Measurements from ENCODE around the gene HIP1. TPM values are rescaled to one million over a fixed set of nuclear protein-coding genes. Genes with fewer than 3 reads are reported as not detected.
A peak's percentile ranks its signal among the peaks of the same experiment; 100 is the strongest.

HIP1 gene
- total and polyA plus RNA-seq, 2 of the 4 experiments (the other 2 are of a cell fraction) = 6.8 to 10.0 TPM

GRCh38 chr7:75756206-75756990 is 17.7 kb upstream of the HIP1 start:
- whole genome bisulfite sequencing, 2 experiments (ENCODE audit: extremely low coverage in 2 of 2, insufficient read length in 1 of 2) = 0% methylated on average over 1 of the region's 10 CpGs; no CpG with 5 or more reads in 1 of the 2 experiments
- no peak overlapping the region for H4K91ac ChIP-seq (ENCODE audit: insufficient read depth, low read depth, low read length)
- H3K27me3 ChIP-seq (ENCODE audit: control insufficient read depth, insufficient read depth, low read length) = no peaks in the 10 kb centered on the region
- no peak overlapping the region for H2BK20ac ChIP-seq (ENCODE audit: low read depth, low read length)
- no peak overlapping the region for H3K27ac ChIP-seq (ENCODE audit: insufficient read depth, low read length)
- H3K4me2 ChIP-seq (ENCODE audit: low read depth, low read length) = no peak overlapping the region
- no TSS peak for BruUV-seq (replicated peaks)
- H3K14ac ChIP-seq (replicated peaks; ENCODE audit: low read depth, low read length) = no peak overlapping the region
- no peak overlapping the region for H2AFZ ChIP-seq (replicated peaks; ENCODE audit: low read length, poor library complexity)
- ATAC-seq (ENCODE audit: low read depth) = no peak
- no peaks in the 10 kb centered on the region for H3K9me3 ChIP-seq (ENCODE audit: control insufficient read depth, insufficient read depth, low read length)
- in situ Hi-C loops (cut with MboI; ENCODE audit: low sequenced_read_pairs) = loop anchor here (10.0 kb wide), 1 partner anchor 222 kb away; no protein-coding TSS in a partner anchor
- peaks cover 3% of the 10 kb centered on the region for H3K4me1 ChIP-seq (ENCODE audit: control insufficient read depth, insufficient read depth, low read length)
- no peak overlapping the region for H3K4me3 ChIP-seq (ENCODE audit: insufficient read depth, low read depth, low read length)
- TF ChIP-seq SMC3 (IDR thresholded peaks at IDR 0.05; ENCODE audit: low read depth, low read length) (no peak), RFX5 (IDR thresholded peaks at IDR 0.05; ENCODE audit: low read depth, low read length) (no peak), CHD1 (IDR thresholded peaks at IDR 0.05; ENCODE audit: low read depth, low read length) (no peak), MAZ (IDR thresholded peaks at IDR 0.05; ENCODE audit: borderline replicate concordance, low read depth, low read length) (no peak), CEBPB (IDR thresholded peaks at IDR 0.05; ENCODE audit: low read depth, low read length) (no peak), MAFK (IDR thresholded peaks at IDR 0.05; ENCODE audit: low read depth, low read length) (no peak)
- dilution Hi-C loops (cut with HindIII; ENCODE audit: low sequenced_read_pairs, unreplicated experiment) = no loop called here
- H3K9me1 ChIP-seq (ENCODE audit: insufficient read depth, low read length) = no peaks in the 10 kb centered on the region
- H2BK5ac ChIP-seq (ENCODE audit: low read depth, low read length, poor library complexity, severe bottlenecking) = no peak overlapping the region
- intact Hi-C loops (cut with micrococcal nuclease) = no loop called here
- no peaks in the 10 kb centered on the region for H3K79me1 ChIP-seq (ENCODE audit: low read depth in 1 of 2, low read length in 2 of 2)
- H3K56ac ChIP-seq (ENCODE audit: extremely low read depth, insufficient read depth, low read length) = no peak overlapping the region
- H2BK120ac ChIP-seq (ENCODE audit: low read depth, low read length) = no peak overlapping the region
- DNase-seq = no peak
- no peak overlapping the region for H3K9ac ChIP-seq (ENCODE audit: low read depth, low read length)
- no peak overlapping the region for H3K18ac ChIP-seq (ENCODE audit: low read depth, low read length)
- H4K20me1 ChIP-seq (ENCODE audit: insufficient read depth, low read length) = no peaks in the 10 kb centered on the region
- H4K5ac ChIP-seq (ENCODE audit: low read depth, low read length) = no peak overlapping the region
- H3K23ac ChIP-seq (ENCODE audit: low read depth, low read length) = no peak overlapping the region
- ChIA-PET CTCF (interaction anchor here (1.1 kb wide), 1 partner anchor 132 kb away, joined by 4 read pairs; no protein-coding TSS in a partner anchor), POLR2A (ENCODE audit: unreplicated experiment) (no interaction called here)
- H2AK9ac ChIP-seq (replicated peaks; ENCODE audit: low read depth, low read length, poor library complexity) = no peak overlapping the region
- no peaks in the 10 kb centered on the region for H3K36me3 ChIP-seq (ENCODE audit: control insufficient read depth, insufficient read depth, low read length)
- H4K8ac ChIP-seq (ENCODE audit: low read depth in 2 of 2, low read length in 2 of 2) = no peak overlapping the region; a peak in 1 of 4 replicates
- no peak overlapping the region for H3K4ac ChIP-seq (ENCODE audit: low read depth, low read length)
- no peak overlapping the region for H2BK15ac ChIP-seq (ENCODE audit: low read depth, low read length)
- peak overlapping the region; percentile 46; the same call in 1 of the 2 replicates for H2AK5ac ChIP-seq (ENCODE audit: low read depth, low read length)
